ENCODE results near the gene DDX41.

The DDX41 gene

GRCh38 chr5:177520916-177521513, 4.3 kb upstream of the DDX41 start:
- Histone ChIP-seq H3K36me3 (ENCODE audit: insufficient read depth, low read length) (peaks cover 61% of the 10 kb centered on the region), H3K4me1 (ENCODE audit: insufficient read depth, low read length) (peaks cover 26% of the 10 kb centered on the region), H3K9me3 (ENCODE audit: insufficient read depth, low read length, severe bottlenecking) (no peaks in the 10 kb centered on the region), H3K4me3 (ENCODE audit: low read depth in 1 of 2, low read length in 2 of 2) (no peak overlapping the region), H3K27ac (ENCODE audit: low read length) (no peak overlapping the region), H3K27me3 (ENCODE audit: insufficient read depth, low read length, poor library complexity) (no peaks in the 10 kb centered on the region), H3K9ac (ENCODE audit: low read depth, low read length) (no peak overlapping the region), H4K20me1 (ENCODE audit: insufficient read depth, low read length) (peaks cover 24% of the 10 kb centered on the region), H3K79me2 (ENCODE audit: insufficient read depth, low read length) (peaks cover 14% of the 10 kb centered on the region), H2AFZ (ENCODE audit: low read depth, low read length) (no peak overlapping the region), H3K4me2 (ENCODE audit: insufficient read depth, low read length) (no peak overlapping the region)
- DNase-seq: no peak
- no peak for TF ChIP-seq EZH2 (IDR thresholded peaks at IDR 0.05; ENCODE audit: borderline replicate concordance, low read depth, low read length, severe bottlenecking)
- peak; percentile 31 for TF ChIP-seq CTCF (IDR thresholded peaks at IDR 0.05; ENCODE audit: borderline replicate concordance, extremely low read depth, low read length, poor library complexity, severe bottlenecking)
- ATAC-seq (ENCODE audit: insufficient read depth, low read depth): no peak

- H3K79me2 ChIP-seq (ENCODE audit: insufficient read depth, low read length): peaks cover 21% of the 10 kb centered on the region
- DNase-seq (no peak), ATAC-seq (ENCODE audit: insufficient read depth, low read depth) (no peak)
- H3K27ac ChIP-seq (ENCODE audit: low read length): no peak overlapping the region
- peaks cover 21% of the 10 kb centered on the region for H4K20me1 ChIP-seq (ENCODE audit: insufficient read depth, low read length)
- no peak overlapping the region for H3K4me3 ChIP-seq (ENCODE audit: low read depth in 1 of 2, low read length in 2 of 2)
- TF ChIP-seq CTCF (IDR thresholded peaks at IDR 0.05; ENCODE audit: borderline replicate concordance, extremely low read depth, low read length, poor library complexity, severe bottlenecking) (no peak), EZH2 (IDR thresholded peaks at IDR 0.05; ENCODE audit: borderline replicate concordance, low read depth, low read length, severe bottlenecking) (no peak)
- peaks cover 33% of the 10 kb centered on the region for H3K4me1 ChIP-seq (ENCODE audit: insufficient read depth, low read length)
- H3K9me3 ChIP-seq (ENCODE audit: insufficient read depth, low read length, severe bottlenecking): no peaks in the 10 kb centered on the region
- H3K9ac ChIP-seq (ENCODE audit: low read depth, low read length): no peak overlapping the region
- no peak overlapping the region for H2AFZ ChIP-seq (ENCODE audit: low read depth, low read length)
- no peaks in the 10 kb centered on the region for H3K27me3 ChIP-seq (ENCODE audit: insufficient read depth, low read length, poor library complexity)
- H3K4me2 ChIP-seq (ENCODE audit: insufficient read depth, low read length): peak overlapping the region; percentile 61; the same call in 1 of the 2 replicates
- H3K36me3 ChIP-seq (ENCODE audit: insufficient read depth, low read length): peaks cover 61% of the 10 kb centered on the region
Observed at GRCh38 chr5:177520271-177520670, 3.5 kb upstream of the DDX41 start.

GRCh38 chr5:177519463-177520235, 2.9 kb upstream of the DDX41 start:
- H3K27ac ChIP-seq (ENCODE audit: low read length): no peak overlapping the region
- no peak overlapping the region for H2AFZ ChIP-seq (ENCODE audit: low read depth, low read length)
- H4K20me1 ChIP-seq (ENCODE audit: insufficient read depth, low read length): peaks cover 22% of the 10 kb centered on the region
- H3K27me3 ChIP-seq (ENCODE audit: insufficient read depth, low read length, poor library complexity): no peaks in the 10 kb centered on the region
- H3K9ac ChIP-seq (ENCODE audit: low read depth, low read length): 0 out of 2 replicates have a peak overlapping the region, but pooled peaks have one; percentile 15
- peak overlapping the region; percentile 61 for H3K4me2 ChIP-seq (ENCODE audit: insufficient read depth, low read length)
- peaks cover 39% of the 10 kb centered on the region for H3K4me1 ChIP-seq (ENCODE audit: insufficient read depth, low read length)
- ATAC-seq (ENCODE audit: insufficient read depth, low read depth) (no peak), DNase-seq (no peak)
- TF ChIP-seq EZH2 (IDR thresholded peaks at IDR 0.05; ENCODE audit: borderline replicate concordance, low read depth, low read length, severe bottlenecking) (no peak), CTCF (IDR thresholded peaks at IDR 0.05; ENCODE audit: borderline replicate concordance, extremely low read depth, low read length, poor library complexity, severe bottlenecking) (no peak)
- H3K9me3 ChIP-seq (ENCODE audit: insufficient read depth, low read length, severe bottlenecking): no peaks in the 10 kb centered on the region
- peak overlapping the region in 1 of 2 experiments; percentile 30; a peak in 2 of 4 replicates for H3K4me3 ChIP-seq (ENCODE audit: low read depth in 1 of 2, low read length in 2 of 2)
- H3K36me3 ChIP-seq (ENCODE audit: insufficient read depth, low read length): peaks cover 61% of the 10 kb centered on the region
- H3K79me2 ChIP-seq (ENCODE audit: insufficient read depth, low read length): peaks cover 27% of the 10 kb centered on the region

Measured in DND-41 (cell line).